ENCODE data around the gene KIF21B.

GRCh38 chr1:201060586-201060985 is 37.1 kb upstream of the KIF21B start:
- TF ChIP-seq RAD21 (IDR thresholded peaks at IDR 0.05; ENCODE audit: low read length) (no peak), RFX5 (IDR thresholded peaks at IDR 0.05; ENCODE audit: low read depth, low read length) (no peak), CEBPB (IDR thresholded peaks at IDR 0.05; ENCODE audit: low read depth, low read length) (no peak), MAZ (IDR thresholded peaks at IDR 0.05; ENCODE audit: borderline replicate concordance, low read depth, low read length) (no peak), MXI1 (IDR thresholded peaks at IDR 0.05; ENCODE audit: borderline replicate concordance, low read depth, low read length) (no peak), MAFK (IDR thresholded peaks at IDR 0.05; ENCODE audit: low read depth, low read length) (no peak), POLR2A (IDR thresholded peaks at IDR 0.05; ENCODE audit: low read depth, low read length) (no peak), RCOR1 (IDR thresholded peaks at IDR 0.05; ENCODE audit: insufficient replicate concordance, low read length) (no peak)
- TF ChIP-seq, protein P1, sequence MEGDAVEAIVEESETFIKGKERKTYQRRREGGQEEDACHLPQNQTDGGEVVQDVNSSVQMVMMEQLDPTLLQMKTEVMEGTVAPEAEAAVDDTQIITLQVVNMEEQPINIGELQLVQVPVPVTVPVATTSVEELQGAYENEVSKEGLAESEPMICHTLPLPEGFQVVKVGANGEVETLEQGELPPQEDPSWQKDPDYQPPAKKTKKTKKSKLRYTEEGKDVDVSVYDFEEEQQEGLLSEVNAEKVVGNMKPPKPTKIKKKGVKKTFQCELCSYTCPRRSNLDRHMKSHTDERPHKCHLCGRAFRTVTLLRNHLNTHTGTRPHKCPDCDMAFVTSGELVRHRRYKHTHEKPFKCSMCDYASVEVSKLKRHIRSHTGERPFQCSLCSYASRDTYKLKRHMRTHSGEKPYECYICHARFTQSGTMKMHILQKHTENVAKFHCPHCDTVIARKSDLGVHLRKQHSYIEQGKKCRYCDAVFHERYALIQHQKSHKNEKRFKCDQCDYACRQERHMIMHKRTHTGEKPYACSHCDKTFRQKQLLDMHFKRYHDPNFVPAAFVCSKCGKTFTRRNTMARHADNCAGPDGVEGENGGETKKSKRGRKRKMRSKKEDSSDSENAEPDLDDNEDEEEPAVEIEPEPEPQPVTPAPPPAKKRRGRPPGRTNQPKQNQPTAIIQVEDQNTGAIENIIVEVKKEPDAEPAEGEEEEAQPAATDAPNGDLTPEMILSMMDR (conservative IDR thresholded peaks at IDR 0.05; ENCODE audit: low read depth, low read length): no peak
- TF ChIP-seq, protein P2, sequence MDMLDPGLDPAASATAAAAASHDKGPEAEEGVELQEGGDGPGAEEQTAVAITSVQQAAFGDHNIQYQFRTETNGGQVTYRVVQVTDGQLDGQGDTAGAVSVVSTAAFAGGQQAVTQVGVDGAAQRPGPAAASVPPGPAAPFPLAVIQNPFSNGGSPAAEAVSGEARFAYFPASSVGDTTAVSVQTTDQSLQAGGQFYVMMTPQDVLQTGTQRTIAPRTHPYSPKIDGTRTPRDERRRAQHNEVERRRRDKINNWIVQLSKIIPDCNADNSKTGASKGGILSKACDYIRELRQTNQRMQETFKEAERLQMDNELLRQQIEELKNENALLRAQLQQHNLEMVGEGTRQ (IDR thresholded peaks at IDR 0.05; ENCODE audit: low read depth, low read length): no peak

Data from IMR-90 (cell line).